Tibial artery (tissue), 4 donors: Measurements from ENCODE around the gene ARHGEF28.

Source experiments
- DNase-seq, 2 donors: peaks; one replicate each; pipeline ENCODE4 v3.0.0-alpha.2; 2019
- H3K27ac ChIP-seq, 2 donors: fragments of 200-600 bp; sonication (generic) in 1 of 2; 1 replicate in 1 of 2; 2 replicates in 1 of 2; pipeline ENCODE4 v1.5.1; 2018 to 2019; ENCODE audit warnings: mild to moderate bottlenecking in 1 of 2
- H3K27me3 ChIP-seq, 2 donors: fragments of 200-600 bp; sonication (generic) in 1 of 2; one replicate each; pipeline versions ENCODE4 v1.5.1 to v1.6.0; 2016 to 2019
- H3K36me3 ChIP-seq, 3 donors: fragments of 200-600 bp; sonication (generic) in 2 of 3; one replicate each; pipeline ENCODE4 v1.5.1; 2016 to 2019; ENCODE audit warnings: mild to moderate bottlenecking in 2 of 3
- H3K4me1 ChIP-seq, 4 donors: fragments of 200-600 bp; sonication (generic) in 2 of 4; 1 replicate in 3 of 4; 2 replicates in 1 of 4; pipeline ENCODE4 v1.5.1; 2016 to 2019
- H3K4me3 ChIP-seq, 2 donors: fragments of 200-600 bp; sonication (generic) in 1 of 2; 1 replicate in 1 of 2; 2 replicates in 1 of 2; pipeline ENCODE4 v1.5.1; 2018 to 2019; ENCODE audit warnings: mild to moderate bottlenecking in 2 of 2
- H3K9me3 ChIP-seq, 3 donors: fragments of 200-600 bp; sonication (generic) in 1 of 3; one replicate each; pipeline ENCODE4 v1.5.1; 2016 to 2019
- CTCF ChIP-seq, 2 experiments: fragments of 200-600 bp in 1 of 2; fragments of 450-650 bp in 1 of 2; IDR thresholded peaks; one replicate each; pipeline ENCODE4 v1.5.1; 2017 to 2019; ENCODE audit warnings: antibody characterized with exemption in 2 of 2, mild to moderate bottlenecking in 1 of 2, moderate library complexity in 1 of 2
- intact Hi-C: fragments of 100-400 bp; cut with DNase I; formaldehyde crosslinking; loops from one replicate; pipeline ENCODE4 v1.15.0; 2023; ENCODE audit warnings: low total_unique reads

The ARHGEF28 gene

DNA sequence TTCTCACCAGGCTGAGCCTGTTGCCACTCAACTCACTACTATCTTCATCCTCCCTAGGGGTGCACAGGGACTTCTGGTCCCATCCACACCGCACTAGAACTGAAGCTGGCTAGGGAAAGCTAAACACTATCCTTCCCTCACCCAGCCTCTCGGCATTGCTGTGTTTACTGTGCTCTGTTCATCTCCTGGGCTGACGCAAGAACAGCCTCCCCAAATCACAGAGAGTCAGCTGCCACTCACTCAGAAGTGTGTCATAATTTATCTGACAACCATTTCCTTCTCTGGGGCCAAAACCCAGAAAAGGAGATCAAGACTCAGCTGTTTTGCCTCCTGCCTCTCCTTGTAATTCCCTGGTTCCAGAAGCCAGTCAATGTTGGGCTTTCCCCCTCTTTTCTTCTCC, 92.8 kb downstream of the ARHGEF28 start:
- intact Hi-C loops, result no loop called here
- no peak overlapping the region for H3K4me3 ChIP-seq

GRCh38 chr5:73719632-73720031, 93.6 kb downstream of the ARHGEF28 start:
- Histone ChIP-seq H3K36me3 (no peaks in the 10 kb centered on the region), H3K4me1 (no peaks in the 10 kb centered on the region), H3K27ac (no peak overlapping the region), H3K4me3 (no peak overlapping the region), H3K9me3 (no peaks in the 10 kb centered on the region), H3K27me3 (no peaks in the 10 kb centered on the region)
- intact Hi-C loops, result no loop called here
- TF ChIP-seq CTCF (IDR thresholded peaks at IDR 0.05), result no peak
- no peak for DNase-seq

More for the DNA sequence above, 92.8 kb downstream of the ARHGEF28 start:
- Histone ChIP-seq H3K27me3 (no peaks in the 10 kb centered on the region), H3K36me3 (no peaks in the 10 kb centered on the region), H3K4me1 (no peaks in the 10 kb centered on the region), H3K27ac (no peak overlapping the region), H3K9me3 (no peaks in the 10 kb centered on the region)
- DNase-seq, result no peak
- TF ChIP-seq CTCF (IDR thresholded peaks at IDR 0.05), result no peak

DNA sequence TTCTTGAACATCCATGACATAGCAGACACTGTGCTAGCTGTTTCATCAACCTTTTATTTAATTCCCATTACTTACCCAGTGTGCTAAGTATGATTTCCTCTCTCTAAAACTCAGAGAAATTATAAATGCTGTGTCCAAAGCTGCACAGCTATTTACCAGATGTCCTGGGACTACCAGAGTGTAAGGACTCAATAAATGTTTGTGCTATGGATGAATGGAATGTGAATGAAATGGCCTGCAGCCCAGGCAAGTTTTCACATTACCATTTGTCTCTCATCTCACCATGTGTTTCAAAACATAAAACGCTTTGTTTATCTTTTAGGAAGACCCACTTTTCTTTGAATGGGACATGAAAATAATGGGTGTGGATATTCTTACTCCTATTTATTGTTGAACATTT, 96.2 kb downstream of the ARHGEF28 start:
- Histone ChIP-seq H3K27me3 (no peaks in the 10 kb centered on the region), H3K4me1 (no peaks in the 10 kb centered on the region), H3K27ac (no peak overlapping the region), H3K9me3 (no peaks in the 10 kb centered on the region), H3K4me3 (no peak overlapping the region), H3K36me3 (no peaks in the 10 kb centered on the region)
- no peak for TF ChIP-seq CTCF (IDR thresholded peaks at IDR 0.05)
- DNase-seq, result no peak
- intact Hi-C loops, result no loop called here

GRCh38 chr5:73726071-73726470, 100.1 kb downstream of the ARHGEF28 start:
- no peaks in the 10 kb centered on the region for H3K9me3 ChIP-seq
- H3K27ac ChIP-seq, result no peak overlapping the region
- intact Hi-C loops, result no loop called here
- no peak overlapping the region for H3K4me3 ChIP-seq
- H3K27me3 ChIP-seq, result no peaks in the 10 kb centered on the region
- no peaks in the 10 kb centered on the region for H3K36me3 ChIP-seq
- no peak for DNase-seq
- TF ChIP-seq CTCF (IDR thresholded peaks at IDR 0.05), result no peak
- peaks cover 0 to 15% (median 0%) of the 10 kb centered on the region in 4 donors for H3K4me1 ChIP-seq

- TF ChIP-seq CTCF (IDR thresholded peaks at IDR 0.05), result no peak
- Histone ChIP-seq H3K9me3 (no peaks in the 10 kb centered on the region), H3K4me3 (no peak overlapping the region), H3K27me3 (no peaks in the 10 kb centered on the region), H3K4me1 (peaks cover 0 to 15% (median 0%) of the 10 kb centered on the region in 4 donors), H3K36me3 (no peaks in the 10 kb centered on the region), H3K27ac (no peak overlapping the region)
- no peak for DNase-seq
- intact Hi-C loops, result no loop called here
Measured at GRCh38 chr5:73726606-73727231, 100.7 kb downstream of the ARHGEF28 start.

DNA sequence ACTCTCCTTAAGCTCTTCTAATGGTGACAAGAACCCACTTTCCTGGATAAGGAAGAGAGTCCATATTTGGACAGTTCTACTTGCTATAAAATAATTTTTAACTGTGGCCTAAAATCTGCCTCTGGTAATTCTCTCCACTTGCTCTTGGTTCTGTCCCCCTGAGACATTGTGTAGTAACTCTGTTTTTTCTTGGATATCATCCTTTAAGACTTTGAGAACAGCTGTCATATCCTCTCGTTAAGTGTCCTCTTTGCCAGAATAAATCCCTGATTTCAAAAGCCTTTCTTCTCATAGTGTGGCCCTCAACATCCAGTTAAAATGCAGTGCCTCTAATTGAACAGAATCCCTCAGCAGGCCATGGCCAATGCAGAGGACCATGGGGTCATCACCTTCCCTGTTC, 101.5 kb downstream of the ARHGEF28 start:
- Histone ChIP-seq H3K4me1 (peaks cover 0 to 15% (median 0%) of the 10 kb centered on the region in 4 donors), H3K4me3 (no peak overlapping the region), H3K27me3 (no peaks in the 10 kb centered on the region), H3K36me3 (no peaks in the 10 kb centered on the region), H3K9me3 (no peaks in the 10 kb centered on the region), H3K27ac (no peak overlapping the region)
- DNase-seq, result no peak
- no peak for TF ChIP-seq CTCF (IDR thresholded peaks at IDR 0.05)
- intact Hi-C loops, result no loop called here
